H9 (cell line): Measurements from ENCODE around the gene EFCC1. TPM values are rescaled to one million over a fixed set of nuclear protein-coding genes. Genes with fewer than 3 reads are reported as not detected.

ENCODE experiments used
- DNase-seq: peaks from one replicate; pipeline ENCODE4 v3.0.0-alpha.2; 2017
- H2AFZ ChIP-seq: one replicate; pipeline ENCODE4 v1.6.1; 2013; ENCODE audit warnings: mild to moderate bottlenecking, low read length, control low read depth, moderate library complexity
- H2AK5ac ChIP-seq: 2 replicates; pipeline ENCODE4 v1.6.1; 2013; ENCODE audit warnings: low read length, control low read depth, mixed read lengths; ENCODE audit not compliant: insufficient read length
- H2BK120ac ChIP-seq: one replicate; pipeline ENCODE4 v1.6.1; 2013; ENCODE audit warnings: low read depth, mild to moderate bottlenecking, low read length, control low read depth, inconsistent platforms; ENCODE audit not compliant: poor library complexity, severe bottlenecking
- H2BK12ac ChIP-seq: 2 replicates; pipeline ENCODE4 v1.6.1; 2013; ENCODE audit warnings: low read length, control low read depth, mixed read lengths, low read depth; ENCODE audit not compliant: insufficient read length
- H2BK15ac ChIP-seq: 2 replicates; pipeline ENCODE4 v1.6.1; 2013; ENCODE audit warnings: low read depth, low read length, control low read depth
- H2BK20ac ChIP-seq: one replicate; pipeline ENCODE4 v1.6.1; 2013; ENCODE audit warnings: low read depth, mild to moderate bottlenecking, low read length, control low read depth, inconsistent platforms; ENCODE audit not compliant: poor library complexity, severe bottlenecking
- H2BK5ac ChIP-seq: 2 replicates; pipeline ENCODE4 v1.6.1; 2013; ENCODE audit warnings: low read length, control low read depth, mixed read lengths; ENCODE audit not compliant: insufficient read length
- H3K14ac ChIP-seq: 2 replicates; pipeline ENCODE4 v1.6.1; 2013; ENCODE audit warnings: low read length, control low read depth; ENCODE audit not compliant: insufficient read depth
- H3K18ac ChIP-seq: 2 replicates; pipeline ENCODE4 v1.6.1; 2013; ENCODE audit warnings: low read depth, mild to moderate bottlenecking, mixed read lengths, low read length, control low read depth; ENCODE audit not compliant: insufficient read length
- H3K23ac ChIP-seq: 2 replicates; pipeline ENCODE4 v1.6.1; 2013; ENCODE audit warnings: low read length, control low read depth, mixed read lengths, low read depth; ENCODE audit not compliant: insufficient read length
- H3K23me2 ChIP-seq: 2 replicates; pipeline ENCODE4 v1.6.1; 2013; ENCODE audit warnings: low read depth, mild to moderate bottlenecking, mixed read lengths, low read length, control low read depth; ENCODE audit not compliant: insufficient read length, poor library complexity, severe bottlenecking
- H3K27ac ChIP-seq: 2 replicates; pipeline ENCODE4 v1.5.1; 2013; ENCODE audit warnings: low read length, control low read depth, mixed read lengths, low read depth; ENCODE audit not compliant: insufficient read length
- H3K27me3 ChIP-seq: 2 replicates; pipeline ENCODE4 v1.6.1; 2013; ENCODE audit warnings: low read length, control low read depth, inconsistent platforms; ENCODE audit not compliant: insufficient read depth
- H3K4ac ChIP-seq: 2 replicates; pipeline ENCODE4 v1.6.1; 2013; ENCODE audit warnings: low read depth, mild to moderate bottlenecking, control low read depth, inconsistent platforms, low read length, moderate library complexity
- H3K4me1 ChIP-seq: 2 replicates; pipeline ENCODE4 v1.6.1; 2013; ENCODE audit warnings: low read length, control low read depth, inconsistent platforms; ENCODE audit not compliant: insufficient read depth
- H3K4me2 ChIP-seq: 2 replicates; pipeline ENCODE4 v1.6.1; 2013; ENCODE audit warnings: low read length, control low read depth, mixed read lengths; ENCODE audit not compliant: insufficient read length, insufficient read depth
- H3K56ac ChIP-seq: 2 replicates; pipeline ENCODE4 v1.6.1; 2013; ENCODE audit warnings: low read depth, mild to moderate bottlenecking, mixed read lengths, low read length, control low read depth; ENCODE audit not compliant: insufficient read length
- H3K79me1 ChIP-seq: 2 replicates; pipeline ENCODE4 v1.6.1; 2013; ENCODE audit warnings: low read depth, mild to moderate bottlenecking, moderate library complexity, low read length, control low read depth, inconsistent platforms; ENCODE audit not compliant: insufficient read depth, poor library complexity, severe bottlenecking
- H3K79me2 ChIP-seq: 2 replicates; pipeline ENCODE4 v1.6.1; 2013; ENCODE audit warnings: low read length, control low read depth, inconsistent platforms; ENCODE audit not compliant: insufficient read depth
- H3K9ac ChIP-seq: 2 replicates; pipeline ENCODE4 v1.6.1; 2013; ENCODE audit warnings: low read length, control low read depth, mixed read lengths; ENCODE audit not compliant: insufficient read length; ENCODE audit errors: extremely low read depth
- H3K9me3 ChIP-seq: one replicate; pipeline ENCODE4 v1.6.1; 2013; ENCODE audit warnings: low read depth, low read length, inconsistent platforms; ENCODE audit not compliant: control insufficient read depth
- H3T11ph ChIP-seq: one replicate; pipeline ENCODE4 v1.6.1; 2013; ENCODE audit warnings: mild to moderate bottlenecking, low read length, control low read depth, inconsistent platforms
- H4K20me1 ChIP-seq: one replicate; pipeline ENCODE4 v1.6.1; 2013; ENCODE audit not compliant: control insufficient read depth, insufficient read length, insufficient read depth
- H4K5ac ChIP-seq: 2 replicates; pipeline ENCODE4 v1.6.1; 2013; ENCODE audit warnings: low read depth, mild to moderate bottlenecking, mixed read lengths, low read length, control low read depth; ENCODE audit not compliant: insufficient read length
- H4K8ac ChIP-seq: replicated peaks from 2 replicates; pipeline ENCODE4 v1.6.1; 2013; ENCODE audit warnings: low read length, control low read depth, mixed read lengths, low read depth; ENCODE audit not compliant: insufficient read length
- H4K91ac ChIP-seq: 2 replicates; pipeline ENCODE4 v1.6.1; 2013; ENCODE audit warnings: low read depth, mild to moderate bottlenecking, moderate library complexity, mixed read lengths, low read length, control low read depth; ENCODE audit not compliant: insufficient read length
- H3K27ac Mint-ChIP-seq, 3 experiments: 2 replicates in 2 of 3; 3 replicates in 1 of 3; pipeline ENCODE4 v1.8.0; 2020 to 2021; ENCODE audit warnings: mixed read lengths in 3 of 3, mild to moderate bottlenecking in 1 of 3, moderate library complexity in 1 of 3
- H3K27me3 Mint-ChIP-seq: 2 replicates; pipeline ENCODE4 v1.8.0; 2021; ENCODE audit warnings: low read depth, mild to moderate bottlenecking, moderate library complexity, mixed read lengths
- H3K36me3 Mint-ChIP-seq, 3 experiments: 2 replicates in 2 of 3; 3 replicates in 1 of 3; pipeline ENCODE4 v1.8.0; 2020 to 2021; ENCODE audit warnings: low read depth in 3 of 3, mixed read lengths in 3 of 3; ENCODE audit not compliant: insufficient read depth in 1 of 3
- H3K4me1 Mint-ChIP-seq, 2 experiments: 2 replicates each; pipeline ENCODE4 v1.8.0; 2020; ENCODE audit warnings: mixed read lengths in 2 of 2
- H3K4me3 Mint-ChIP-seq, 2 experiments: 2 replicates in 1 of 2; 3 replicates in 1 of 2; pipeline ENCODE4 v1.8.0; 2020 to 2021; ENCODE audit warnings: mild to moderate bottlenecking in 2 of 2, mixed read lengths in 2 of 2, moderate library complexity in 1 of 2
- H3K9me3 Mint-ChIP-seq, 2 experiments: 2 replicates in 1 of 2; 3 replicates in 1 of 2; pipeline ENCODE4 v1.8.0; 2020; ENCODE audit warnings: mild to moderate bottlenecking in 2 of 2, mixed read lengths in 2 of 2, moderate library complexity in 1 of 2
- CTCF ChIP-seq: fragments of 200-600 bp; sonication (generic); conservative IDR thresholded peaks from 3 replicates; pipeline ENCODE4 v1.8.0; 2021; ENCODE audit warnings: antibody characterized with exemption, mild to moderate bottlenecking
- WGBS: extraction: QIAGEN DNeasy Blood & Tissue Kit; methylation state at CpG from one replicate; pipeline ENCODE4 v1.1.7; 2013; ENCODE audit warnings: missing lambda C conversion rate, low lambda C conversion rate, mixed read lengths; ENCODE audit not compliant: insufficient read length; ENCODE audit errors: extremely low coverage; 5-methylcytosine and 5-hydroxymethylcytosine counted together
- total RNA-seq: library from RNA; stranded (reverse); gene quantifications from 2 replicates; pipeline ENCODE4 v1.2.1, GENCODE V29; 2021

Gene EFCC1
- total RNA-seq, 1 experiment from 2014 or later, result 0.09 TPM

DNA sequence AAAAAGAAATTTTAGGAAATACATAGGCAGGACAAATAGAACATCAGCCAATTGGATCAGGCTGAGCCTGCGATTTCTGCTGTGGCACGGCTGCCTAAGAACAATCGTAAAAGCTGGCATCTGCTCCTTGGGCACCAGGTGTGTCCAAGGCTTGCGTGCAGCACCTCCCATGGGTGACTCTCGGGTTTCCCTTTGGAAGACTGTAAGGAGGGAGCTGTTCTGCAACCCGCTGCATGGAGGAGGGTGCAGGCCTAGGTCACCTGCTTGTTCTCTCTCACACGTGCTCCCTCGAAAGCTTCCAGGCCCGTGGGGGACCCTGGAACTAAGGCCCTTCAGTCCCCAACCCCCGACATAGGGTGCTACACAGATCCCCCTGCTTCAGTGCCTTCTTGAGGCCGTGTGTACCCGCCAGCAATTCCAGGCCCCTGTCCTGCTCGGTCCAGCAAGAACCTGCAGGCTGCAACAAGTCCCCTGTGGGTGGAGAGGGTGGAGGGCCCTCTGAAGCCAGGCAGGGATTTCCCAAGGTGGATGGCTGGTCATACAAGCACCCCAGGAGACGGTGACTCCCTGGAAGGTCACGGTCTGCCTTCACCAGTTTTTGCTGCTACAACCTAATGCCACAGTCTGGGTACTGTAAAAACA lies 62.9 kb downstream of the EFCC1 start:
- Mint-ChIP-seq H3K27me3 (peaks cover 3% of the 10 kb centered on the region), H3K4me1 (peaks cover 0 to 6% of the 10 kb centered on the region in 2 experiments; a peak in 2 of 4 replicates), H3K36me3 (no peaks in the 10 kb centered on the region), H3K4me3 (no peak overlapping the region), H3K9me3 (0 out of 5 replicates have a peak, but pooled peaks cover 0 to 2% of the 10 kb centered on the region in 2 experiments), H3K27ac (no peak overlapping the region)
- no peak for DNase-seq
- no peaks in the 10 kb centered on the region for H3K27me3 ChIP-seq
- no peak overlapping the region for H3K27ac ChIP-seq
- no peaks in the 10 kb centered on the region for H3K79me2 ChIP-seq
- H3K4me2 ChIP-seq, result no peak overlapping the region
- H3K9me3 ChIP-seq, result no peaks in the 10 kb centered on the region
- no peak overlapping the region for H3K14ac ChIP-seq
- no peaks in the 10 kb centered on the region for H3K79me1 ChIP-seq
- H3K23ac ChIP-seq, result no peak overlapping the region
- no peak overlapping the region for H4K91ac ChIP-seq
- H2BK15ac ChIP-seq, result no peak overlapping the region
- H3K23me2 ChIP-seq, result no peaks in the 10 kb centered on the region
- H2AK5ac ChIP-seq, result no peak overlapping the region
- no peak overlapping the region for H3K4ac ChIP-seq
- no peak for TF ChIP-seq CTCF
- H2BK20ac ChIP-seq, result no peak overlapping the region
- H2AFZ ChIP-seq, result no peak overlapping the region
- H3K4me1 ChIP-seq, result no peaks in the 10 kb centered on the region
- H2BK5ac ChIP-seq, result no peak overlapping the region
- no peaks in the 10 kb centered on the region for H4K20me1 ChIP-seq
- H3K18ac ChIP-seq, result no peak overlapping the region
- no peak overlapping the region for H2BK120ac ChIP-seq
- H3K9ac ChIP-seq, result no peak overlapping the region
- no CpG with 5 or more reads among the region's 15 CpGs for WGBS
- no peak overlapping the region for H3K56ac ChIP-seq
- no peak overlapping the region for H2BK12ac ChIP-seq
- H3T11ph ChIP-seq, result no peak overlapping the region
- H4K8ac ChIP-seq, result no peak overlapping the region
- H4K5ac ChIP-seq, result no peak overlapping the region
